PC-3 (cell line): Measurements from ENCODE around the gene PKNOX2. TPM values are rescaled to one million over a fixed set of nuclear protein-coding genes. Genes with fewer than 3 reads are reported as not detected.

ENCODE experiments used
- ATAC-seq: fragments of 200-7000 bp; cut with Tn5 transposase; 2 replicates; pipeline ENCODE4 v1.9.1; 2020; ENCODE audit warnings: mild to moderate bottlenecking, moderate library complexity
- BruUV-seq: library from RNA; stranded (reverse); fragments of 400-500 nt; replicated peaks from 2 replicates; lab custom pipeline; 2021; lab: Mats Ljungman, UMichigan
- CTCF ChIA-PET: fragments of 300-600 bp; sonication (Branson Sonifier 250); formaldehyde crosslinking; loops from one replicate; lab custom pipeline; 2022; ENCODE audit warnings: antibody characterized with exemption; lab: Charles Lee
- POLR2A ChIA-PET: fragments of 300-600 bp; sonication (Branson Sonifier 250); formaldehyde crosslinking; loops from one replicate; lab custom pipeline; 2022; ENCODE audit warnings: antibody characterized with exemption; ENCODE audit not compliant: unreplicated experiment; lab: Charles Lee
- DNase-seq: peaks from one replicate; pipeline ENCODE4 v3.0.0-alpha.2; 2015
- H2AFZ ChIP-seq: fragments of 300-600 bp; sonication (generic); 2 replicates; pipeline ENCODE4 v1.6.0; 2016; ENCODE audit warnings: antibody characterized with exemption, low read length
- H3F3A ChIP-seq: fragments of 300-600 bp; sonication (generic); one replicate; pipeline ENCODE4 v1.6.0; 2017; ENCODE audit warnings: antibody characterized with exemption, low read length, control low read depth, mild to moderate bottlenecking; ENCODE audit not compliant: unreplicated experiment
- H3K27ac ChIP-seq: fragments of 300-600 bp; sonication (generic); 2 replicates; pipeline ENCODE4 v1.5.1; 2016; ENCODE audit warnings: mild to moderate bottlenecking, low read length
- H3K27me3 ChIP-seq: fragments of 300-600 bp; sonication (generic); 2 replicates; pipeline ENCODE4 v1.6.1; 2016; ENCODE audit warnings: low read length, mixed read lengths
- H3K36me3 ChIP-seq: fragments of 300-600 bp; sonication (generic); 2 replicates; pipeline ENCODE4 v1.6.1; 2016; ENCODE audit warnings: low read depth, mixed run types, low read length, mixed read lengths
- H3K4me1 ChIP-seq: fragments of 300-600 bp; sonication (generic); 2 replicates; pipeline ENCODE4 v1.5.1; 2016; ENCODE audit warnings: low read length; ENCODE audit not compliant: insufficient read depth
- H3K4me2 ChIP-seq: fragments of 300-600 bp; sonication (generic); 2 replicates; pipeline ENCODE4 v1.6.0; 2016; ENCODE audit warnings: low read length
- H3K4me3 ChIP-seq: fragments of 300-600 bp; sonication (generic); 2 replicates; pipeline ENCODE4 v1.5.1; 2016; ENCODE audit warnings: mild to moderate bottlenecking, low read length, mixed read lengths
- H3K79me2 ChIP-seq: fragments of 300-600 bp; sonication (generic); 2 replicates; pipeline ENCODE4 v1.6.1; 2017; ENCODE audit warnings: low read length, mixed read lengths
- H3K9ac ChIP-seq: fragments of 300-600 bp; sonication (generic); 2 replicates; pipeline ENCODE4 v1.6.0; 2016; ENCODE audit warnings: mild to moderate bottlenecking, low read length
- H3K9me2 ChIP-seq: fragments of 300-600 bp; sonication (generic); replicated peaks from 2 replicates; pipeline ENCODE4 v1.6.1; 2016; ENCODE audit warnings: mixed run types, low read length, mixed read lengths
- H3K9me3 ChIP-seq: fragments of 300-600 bp; sonication (generic); 2 replicates; pipeline ENCODE4 v1.6.1; 2016; ENCODE audit warnings: low read length, mixed read lengths
- H4K20me1 ChIP-seq: fragments of 300-600 bp; sonication (generic); 2 replicates; pipeline ENCODE4 v1.6.1; 2016; ENCODE audit warnings: low read length, mixed read lengths
- CTCF ChIP-seq: fragments of 300-600 bp; sonication (generic); conservative IDR thresholded peaks from 2 replicates; pipeline ENCODE4 v1.5.1; 2017; ENCODE audit warnings: antibody characterized with exemption, low read depth, mild to moderate bottlenecking, low read length
- EZH2 ChIP-seq: fragments of 300-600 bp; sonication (generic); IDR thresholded peaks from one replicate; pipeline ENCODE4 v1.6.1; 2017; ENCODE audit warnings: antibody characterized with exemption, mild to moderate bottlenecking, low read length; ENCODE audit not compliant: unreplicated experiment
- EZH2phosphoT487 ChIP-seq: fragments of 300-600 bp; sonication (generic); IDR thresholded peaks from 2 replicates; pipeline ENCODE4 v1.6.1; 2018; ENCODE audit warnings: mild to moderate bottlenecking, antibody characterized with exemption, low read length, borderline replicate concordance
- intact Hi-C: fragments of 100-400 bp; cut with micrococcal nuclease; formaldehyde crosslinking; loops from 2 replicates; pipeline ENCODE4 v1.9.0; 2023
- total RNA-seq: library from RNA; depleted of rRNA; stranded (reverse); fragments of >200 nt; gene quantifications from 2 replicates; pipeline ENCODE4 v1.2.3, GENCODE V29; 2014

PKNOX2 gene
- total RNA-seq, 1 experiment from 2014 or later: not detected

- Histone ChIP-seq H3K9me3 (no peaks in the 10 kb centered on the region), H3K79me2 (no peaks in the 10 kb centered on the region), H3K36me3 (no peaks in the 10 kb centered on the region), H3F3A (no peaks in the 10 kb centered on the region), H3K27me3 (peaks cover 99% of the 10 kb centered on the region), H3K9me2 (no peaks in the 10 kb centered on the region), H3K4me2 (no peak overlapping the region), H2AFZ (no peak overlapping the region), H3K4me1 (no peaks in the 10 kb centered on the region), H4K20me1 (no peaks in the 10 kb centered on the region), H3K27ac (no peak overlapping the region), H3K9ac (no peak overlapping the region), H3K4me3 (no peak overlapping the region)
- no TSS peak for BruUV-seq
- TF ChIP-seq EZH2 (no peak), EZH2phosphoT487 (no peak), CTCF (no peak)
- intact Hi-C loops: no loop called here
- POLR2A ChIA-PET: interaction anchor here (0.6 kb wide), 1 partner anchor 143 kb away, joined by 3 read pairs; no protein-coding TSS in a partner anchor
- ATAC-seq: no peak
- no peak for DNase-seq
- CTCF ChIA-PET: no interaction called here
These were observed 229.7 kb downstream of the PKNOX2 start for GRCh38 chr11:125394296-125394695.

DNA sequence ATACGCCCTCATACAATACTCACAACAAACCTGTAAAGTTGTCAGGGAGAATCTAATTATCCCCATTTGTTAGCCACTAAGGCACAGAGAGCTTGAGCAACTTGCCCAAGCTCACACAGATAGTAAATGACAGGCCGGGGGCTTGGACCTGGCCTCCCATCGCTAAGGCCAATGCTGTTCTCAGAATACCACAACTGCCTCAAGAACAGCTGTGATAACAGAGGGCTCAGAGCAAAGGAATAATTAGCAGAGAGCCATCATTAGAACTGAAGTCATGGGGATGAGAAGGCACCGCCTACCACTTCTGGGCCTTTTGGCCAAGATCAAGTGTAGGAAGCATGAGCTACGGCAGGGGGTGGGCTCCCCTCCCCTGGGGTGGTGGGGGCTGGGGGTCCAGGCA, 232.9 kb downstream of the PKNOX2 start:
- Histone ChIP-seq H2AFZ (no peak overlapping the region), H3K36me3 (no peaks in the 10 kb centered on the region), H3K4me2 (no peak overlapping the region), H3K4me1 (no peaks in the 10 kb centered on the region), H3K9me3 (no peaks in the 10 kb centered on the region), H3K9me2 (no peaks in the 10 kb centered on the region), H3K79me2 (no peaks in the 10 kb centered on the region), H3K27ac (no peak overlapping the region), H3K4me3 (no peak overlapping the region), H3F3A (no peaks in the 10 kb centered on the region), H4K20me1 (no peaks in the 10 kb centered on the region), H3K9ac (no peak overlapping the region), H3K27me3 (peaks cover 99% of the 10 kb centered on the region)
- no peak for ATAC-seq
- no peak for DNase-seq
- ChIA-PET POLR2A (no interaction called here), CTCF (no interaction called here)
- no TSS peak for BruUV-seq
- intact Hi-C loops: no loop called here
- TF ChIP-seq EZH2phosphoT487 (no peak), EZH2 (no peak), CTCF (no peak)

- Histone ChIP-seq H3K4me1 (no peaks in the 10 kb centered on the region), H3K79me2 (no peaks in the 10 kb centered on the region), H2AFZ (no peak overlapping the region), H3K36me3 (no peaks in the 10 kb centered on the region), H3K4me2 (no peak overlapping the region), H3K9me2 (no peaks in the 10 kb centered on the region), H3K27ac (no peak overlapping the region), H3K4me3 (no peak overlapping the region), H3F3A (no peaks in the 10 kb centered on the region), H3K27me3 (peaks cover 100% of the 10 kb centered on the region), H3K9ac (no peak overlapping the region), H3K9me3 (no peaks in the 10 kb centered on the region), H4K20me1 (no peaks in the 10 kb centered on the region)
- TF ChIP-seq EZH2phosphoT487 (no peak), EZH2 (no peak), CTCF (no peak)
- no TSS peak for BruUV-seq
- ATAC-seq: no peak
- ChIA-PET POLR2A (no interaction called here), CTCF (no interaction called here)
- DNase-seq: no peak
- intact Hi-C loops: no loop called here
These were observed 233.9 kb downstream of the PKNOX2 start for GRCh38 chr11:125398475-125398874.
